Measurements from ENCODE around the gene STX16.
"Not testable (repeated sequence)": the region's sequence is repeated elsewhere in the genome, so short reads cannot be mapped to it uniquely, and the experiment has no call there.

Gene STX16

DNA sequence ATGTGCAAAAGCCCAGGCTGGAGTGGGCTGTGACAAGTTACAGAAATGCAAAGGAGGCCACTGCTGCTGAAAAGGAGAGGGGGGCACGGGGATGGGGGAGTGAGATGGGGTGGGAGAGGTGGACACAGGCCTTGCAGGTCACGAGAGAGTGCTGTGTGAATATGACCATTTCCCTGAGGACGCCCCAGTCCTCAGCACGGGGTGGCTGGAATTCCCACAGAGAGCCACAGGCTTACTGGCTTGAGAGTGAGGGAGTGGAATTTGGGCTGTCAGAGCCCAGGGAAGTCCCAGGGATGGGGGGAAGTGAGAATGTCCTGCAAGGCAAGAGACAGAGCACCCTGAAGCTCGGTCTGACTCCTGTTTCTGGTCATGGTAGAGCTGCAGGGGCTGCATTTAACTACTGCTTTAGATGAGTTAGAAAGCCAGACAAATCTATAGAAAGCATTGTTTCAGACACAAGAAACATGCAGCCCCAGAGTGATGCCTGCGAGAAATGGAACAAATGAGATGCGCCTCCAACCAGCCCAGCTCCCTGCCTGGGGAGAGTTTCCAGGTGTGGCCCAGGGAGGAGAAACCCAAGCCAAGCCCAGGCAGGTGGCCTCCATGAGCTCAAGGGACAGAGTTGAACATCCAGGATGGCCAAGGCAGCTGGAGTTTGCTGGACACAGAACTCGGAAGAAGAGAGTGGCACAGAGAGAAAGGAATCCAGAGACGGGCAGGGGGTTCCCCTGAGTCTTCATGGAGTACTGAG lies 72.0 kb downstream of the STX16 start:
- DNase-seq (ENCODE audit: low read depth in 3 of 3) = no peak

DNA sequence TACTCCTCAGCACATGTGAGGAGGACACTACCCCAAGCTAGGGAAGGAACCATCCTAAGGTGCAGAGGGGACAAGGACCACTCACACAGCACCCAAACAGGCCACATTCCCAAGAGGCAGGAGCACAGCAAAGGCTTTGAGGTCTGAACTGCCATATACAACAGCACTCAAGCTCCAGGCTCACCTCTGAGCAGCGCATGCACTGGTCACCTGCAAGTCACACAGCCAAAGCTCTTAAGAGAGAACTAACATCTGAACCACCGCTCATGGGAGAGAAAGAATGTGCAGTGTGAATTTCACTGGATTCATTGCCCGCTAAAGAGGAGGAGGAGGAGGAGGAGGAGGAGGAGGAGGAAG lies 72.5 kb downstream of the STX16 start:
- no peak for DNase-seq (ENCODE audit: low read depth in 3 of 3)

DNA sequence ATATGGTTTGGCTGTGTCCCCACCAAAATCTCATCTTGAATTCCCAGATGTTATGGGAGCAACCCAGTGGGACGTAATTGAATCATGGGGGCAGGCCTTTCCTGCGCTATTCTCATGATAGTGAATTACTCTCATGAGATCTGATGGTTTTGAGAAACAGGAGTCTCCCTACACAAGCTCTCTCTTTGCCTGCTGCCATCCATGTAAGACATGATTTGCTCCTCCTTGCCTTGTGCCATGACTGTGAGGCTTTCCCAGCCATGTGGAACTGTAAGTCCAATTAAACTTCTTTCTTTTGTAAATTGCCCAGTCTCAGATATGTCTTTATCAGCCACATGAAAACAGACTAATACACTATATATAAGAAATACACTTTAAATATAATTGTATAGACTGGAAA lies 75.1 kb downstream of the STX16 start:
- not testable (repeated sequence) for DNase-seq (ENCODE audit: low read depth in 3 of 3)
